GM18907 (cell line): ENCODE data around the gene OPTC.

ENCODE experiments used
- ATAC-seq: cut with Tn5 transposase; IDR thresholded peaks from one replicate; pipeline ENCODE4 v1.9.1; 2021; ENCODE audit warnings: mild to moderate bottlenecking, moderate library complexity; ENCODE audit not compliant: unreplicated experiment

OPTC gene

GRCh38 chr1:203531063-203531462 lies 37.1 kb downstream of the OPTC start:
- no peak for ATAC-seq

GRCh38 chr1:203534012-203534411 lies 40.1 kb downstream of the OPTC start:
- ATAC-seq, result no peak

- ATAC-seq, result no peak
Observed at GRCh38 chr1:203534526-203534925, 40.6 kb downstream of the OPTC start.

GRCh38 chr1:203536575-203536974 lies 42.6 kb downstream of the OPTC start:
- ATAC-seq, result no peak

- ATAC-seq, result no peak
Observed at GRCh38 chr1:203536980-203537455, 43.1 kb downstream of the OPTC start.

GRCh38 chr1:203537806-203538464 lies 44.0 kb downstream of the OPTC start:
- ATAC-seq, result no peak

- ATAC-seq, result no peak
Observed at GRCh38 chr1:203538726-203539125, 44.8 kb downstream of the OPTC start.

GRCh38 chr1:203539831-203540546 lies 46.0 kb downstream of the OPTC start:
- no peak for ATAC-seq

GRCh38 chr1:203544485-203544884 lies 50.5 kb downstream of the OPTC start:
- ATAC-seq, result no peak

GRCh38 chr1:203544978-203545816 lies 51.2 kb downstream of the OPTC start:
- no peak for ATAC-seq

GRCh38 chr1:203546274-203546673 lies 52.3 kb downstream of the OPTC start:
- no peak for ATAC-seq

GRCh38 chr1:203547147-203547546 lies 53.2 kb downstream of the OPTC start:
- no peak for ATAC-seq

GRCh38 chr1:203547771-203548421 lies 53.9 kb downstream of the OPTC start:
- no peak for ATAC-seq

- no peak for ATAC-seq
Observed at GRCh38 chr1:203548892-203549291, 54.9 kb downstream of the OPTC start.

- no peak for ATAC-seq
Observed at GRCh38 chr1:203549309-203549708, 55.4 kb downstream of the OPTC start.

GRCh38 chr1:203550846-203551245 lies 56.9 kb downstream of the OPTC start:
- no peak for ATAC-seq

- ATAC-seq, result no peak
Observed at GRCh38 chr1:203551550-203551949, 57.6 kb downstream of the OPTC start.

GRCh38 chr1:203553496-203553895 lies 59.5 kb downstream of the OPTC start:
- ATAC-seq, result no peak

GRCh38 chr1:203554071-203554470 lies 60.1 kb downstream of the OPTC start:
- no peak for ATAC-seq

GRCh38 chr1:203555076-203555475 lies 61.1 kb downstream of the OPTC start:
- ATAC-seq, result no peak

GRCh38 chr1:203555511-203556046 lies 61.6 kb downstream of the OPTC start:
- no peak for ATAC-seq
